GM18511 (cell line): ENCODE data around the gene NUAK2.
"Not testable (repeated sequence)": the region's sequence is repeated elsewhere in the genome, so short reads cannot be mapped to it uniquely, and the experiment has no call there.

Experiments used
- ATAC-seq: cut with Tn5 transposase; IDR thresholded peaks from one replicate; pipeline ENCODE4 v1.9.1; 2021; ENCODE audit warnings: mild to moderate bottlenecking, moderate library complexity; ENCODE audit not compliant: unreplicated experiment

The NUAK2 gene

DNA sequence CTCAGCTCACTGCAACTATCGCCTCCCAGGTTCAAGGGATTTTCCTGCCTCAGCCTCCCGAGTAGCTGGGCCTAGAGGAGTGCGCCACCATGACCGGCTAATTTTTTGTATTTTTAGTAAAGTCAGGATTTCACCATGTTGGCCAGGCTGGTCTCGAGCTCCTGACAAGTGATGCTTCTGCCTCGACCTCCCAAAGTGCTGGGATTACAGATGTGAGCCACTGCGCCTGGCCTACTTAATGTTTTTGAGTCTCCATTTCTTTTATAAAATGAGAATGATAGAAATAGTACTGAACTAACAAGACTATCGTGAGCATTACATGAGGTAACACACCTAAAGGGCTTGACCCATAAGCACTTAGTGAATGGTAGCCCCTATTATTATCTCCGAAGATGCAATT, 21.4 kb downstream of the NUAK2 start:
- ATAC-seq = no peak

DNA sequence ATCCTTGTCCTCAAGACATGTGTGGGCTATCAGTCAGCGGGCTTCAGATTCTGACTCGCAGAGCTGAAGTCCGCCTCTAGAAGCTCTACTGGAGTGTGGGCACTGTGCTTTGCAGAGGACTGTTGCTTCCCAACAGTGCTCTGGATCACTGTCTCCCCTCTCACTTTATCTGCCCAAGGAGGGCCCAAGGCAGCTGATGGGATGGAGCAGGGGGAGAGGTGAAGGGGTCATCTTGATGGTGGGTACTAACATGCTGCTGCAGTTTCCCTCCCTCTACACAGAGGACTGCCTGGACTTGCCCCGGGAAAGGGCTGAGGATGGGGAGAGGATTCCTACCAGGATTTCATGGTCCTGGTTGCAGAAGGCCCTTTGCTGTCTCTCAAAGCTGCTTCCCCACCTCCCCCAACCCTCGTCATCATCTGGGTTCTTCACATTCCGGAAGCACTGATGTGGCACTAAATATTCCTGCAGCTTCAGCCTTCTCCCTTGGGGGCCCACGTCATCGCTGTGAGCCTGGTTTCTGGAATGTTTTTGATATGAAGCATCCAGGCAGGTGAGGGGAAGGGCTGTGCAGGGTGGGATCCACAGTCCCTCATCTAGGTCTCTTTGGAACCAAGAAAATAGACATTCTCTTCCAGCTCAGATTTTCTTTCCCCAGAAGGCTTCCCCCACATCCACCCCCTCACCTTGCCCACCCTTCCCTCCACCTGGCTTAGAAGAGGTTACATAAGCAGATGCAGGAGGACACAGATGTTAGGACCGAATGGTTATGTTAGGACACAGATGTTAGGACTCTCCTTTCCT, 23.2 kb downstream of the NUAK2 start:
- ATAC-seq = no peak

DNA sequence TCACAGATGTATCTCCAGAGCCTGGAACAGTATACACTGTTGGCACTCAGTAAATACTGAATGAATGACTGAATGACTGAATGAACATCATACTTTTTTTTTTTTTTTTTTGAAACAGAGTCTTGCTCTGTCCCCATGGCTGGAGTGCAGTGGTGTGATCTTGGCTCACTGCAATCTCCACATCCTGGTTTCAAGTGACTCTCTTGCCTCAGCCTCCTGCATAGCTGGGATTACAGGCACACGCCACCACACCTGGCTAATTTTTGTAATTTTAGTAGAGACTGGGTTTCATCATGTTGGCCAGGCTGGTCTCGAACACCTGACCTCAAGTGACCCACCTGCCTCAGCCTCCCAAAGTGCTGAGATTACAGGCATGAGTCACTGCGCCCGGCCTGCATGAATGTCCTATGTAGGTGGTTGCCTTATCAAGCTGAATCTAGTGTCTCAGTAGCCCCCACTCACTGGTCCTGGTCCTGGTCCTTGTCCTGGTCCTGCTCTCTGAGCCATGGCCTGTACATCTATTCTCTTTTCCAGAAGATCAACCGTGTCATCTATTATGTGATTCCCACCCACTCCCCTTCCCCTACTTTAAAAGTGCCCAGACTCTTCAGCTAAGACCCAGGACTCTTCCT, 23.9 kb downstream of the NUAK2 start:
- not testable (repeated sequence) for ATAC-seq

DNA sequence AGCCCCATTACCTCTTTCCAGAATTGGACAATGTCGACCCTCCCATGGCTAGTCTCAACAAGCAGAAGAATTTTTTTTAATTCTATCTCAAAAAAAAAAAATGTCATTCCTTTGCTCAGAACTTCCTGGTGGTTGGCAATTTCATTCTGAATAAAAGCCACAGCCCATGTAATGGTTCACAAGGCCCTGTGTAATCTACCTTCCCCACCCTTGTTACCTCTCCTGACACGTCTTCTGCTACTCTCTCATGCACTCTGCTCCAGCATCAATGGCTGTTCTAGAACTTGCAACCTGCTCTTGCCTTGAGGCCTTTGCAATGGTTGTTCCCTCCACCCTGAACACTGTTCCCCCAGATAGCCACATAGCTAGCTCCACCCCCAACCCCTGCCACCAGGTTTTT, 25.4 kb downstream of the NUAK2 start:
- ATAC-seq = no peak

DNA sequence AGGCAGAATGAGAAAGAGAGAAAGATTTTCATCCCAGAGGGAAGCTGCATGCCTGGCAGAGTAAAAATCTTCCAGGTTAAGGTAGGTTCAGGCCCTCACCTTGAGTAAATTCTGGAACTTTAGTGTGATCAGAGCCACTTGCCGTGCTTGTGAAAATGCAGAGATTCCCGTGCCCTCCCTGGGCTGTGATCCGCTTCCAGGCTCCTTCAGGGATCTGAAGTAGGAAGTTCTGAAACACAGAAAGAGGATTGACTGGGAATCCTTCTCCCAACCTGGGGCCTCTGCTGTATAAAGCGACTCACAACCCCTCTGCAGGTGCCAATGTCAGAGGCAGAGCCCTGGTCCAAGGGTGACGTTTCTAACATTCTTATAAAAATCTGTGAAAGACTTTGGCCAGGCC, 26.6 kb downstream of the NUAK2 start:
- ATAC-seq = no peak

DNA sequence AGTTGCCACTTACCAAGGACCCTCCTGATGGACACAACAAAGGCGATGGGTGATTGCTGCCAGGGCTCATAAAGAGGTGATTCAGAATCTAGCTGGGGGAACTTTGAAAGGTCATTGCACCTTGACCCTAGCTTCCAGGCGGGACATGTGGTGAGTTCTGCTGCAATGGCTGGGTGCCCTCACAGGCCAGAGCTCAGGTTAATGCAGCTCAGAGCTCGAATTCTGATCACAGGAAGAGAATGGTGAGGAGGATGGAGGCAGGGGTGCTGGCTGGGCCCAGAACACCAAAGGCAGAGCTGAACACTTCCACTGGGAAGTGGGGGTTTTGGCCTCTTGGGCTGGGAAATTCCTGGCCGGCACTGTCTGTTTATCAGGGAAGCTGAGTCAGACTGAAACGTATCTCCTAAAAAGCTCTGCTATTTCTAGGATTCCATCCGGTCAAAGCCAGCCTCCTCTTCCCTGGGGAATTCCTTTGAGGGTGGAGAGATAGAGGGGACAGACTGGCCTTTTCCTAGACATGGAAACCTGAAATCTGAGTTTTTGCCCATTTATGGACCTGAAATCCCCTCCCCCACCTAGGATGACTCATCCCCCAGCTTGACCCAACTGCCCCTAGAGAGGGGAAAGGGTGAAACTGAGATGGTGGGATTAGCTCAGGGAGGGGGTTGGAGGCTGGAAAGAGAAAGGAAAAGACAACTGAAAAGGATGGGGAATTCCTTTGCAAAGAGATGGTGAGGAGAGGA, 27.2 kb downstream of the NUAK2 start:
- no peak for ATAC-seq

DNA sequence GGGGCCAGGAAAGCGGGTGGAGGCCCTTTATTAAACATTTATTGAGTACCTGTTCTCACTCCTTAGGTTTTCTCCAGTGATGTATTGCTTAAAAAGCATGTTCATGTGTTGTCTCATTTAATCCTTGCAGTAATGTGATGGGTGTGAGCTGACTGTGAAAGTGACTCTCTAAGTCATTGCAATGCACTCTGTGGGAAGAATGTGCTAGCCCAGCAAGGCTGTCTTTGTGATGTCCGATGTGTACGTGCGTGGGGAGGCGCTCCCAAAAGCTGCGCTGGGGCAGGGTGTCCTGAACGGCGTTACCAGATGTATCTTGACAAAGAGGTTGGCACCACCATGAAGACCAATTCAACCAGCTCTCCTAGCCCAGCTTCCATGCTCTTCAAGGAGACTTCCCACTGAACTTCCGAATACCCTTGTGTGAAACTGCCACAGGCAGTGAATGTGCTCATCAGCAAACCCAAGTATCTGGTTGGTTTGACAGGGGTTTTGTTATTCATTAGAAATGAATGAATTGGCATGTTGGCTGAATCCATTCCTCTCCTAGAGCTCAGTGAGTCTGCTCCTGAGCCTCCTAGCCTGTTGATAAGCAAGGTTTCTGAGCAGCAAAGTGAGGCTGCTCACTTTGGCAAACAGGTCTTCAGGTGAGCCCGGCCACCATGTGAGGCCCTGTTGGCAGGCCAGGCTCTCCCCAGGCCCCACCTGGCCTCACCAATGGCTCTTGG, 28.0 kb downstream of the NUAK2 start:
- ATAC-seq = no peak

DNA sequence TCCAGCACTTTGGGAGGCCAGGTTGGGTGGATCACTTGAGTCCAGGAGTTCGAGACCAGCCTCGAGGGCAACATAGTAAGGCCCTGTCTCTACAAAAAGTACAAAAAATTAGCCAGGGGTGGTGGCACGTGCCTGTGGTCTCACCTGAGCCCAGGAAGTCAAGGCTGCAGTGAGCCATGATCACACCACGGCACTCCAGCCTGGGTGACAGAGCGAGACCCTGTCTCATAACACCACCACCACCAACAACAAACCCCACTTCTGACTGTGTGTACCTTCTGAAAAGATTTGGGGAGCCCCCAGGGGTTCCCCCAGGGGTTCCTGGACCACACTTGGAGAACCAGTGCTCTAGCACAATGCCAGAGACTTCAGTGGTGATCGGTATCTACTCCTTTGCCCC, 29.9 kb downstream of the NUAK2 start:
- no peak for ATAC-seq

DNA sequence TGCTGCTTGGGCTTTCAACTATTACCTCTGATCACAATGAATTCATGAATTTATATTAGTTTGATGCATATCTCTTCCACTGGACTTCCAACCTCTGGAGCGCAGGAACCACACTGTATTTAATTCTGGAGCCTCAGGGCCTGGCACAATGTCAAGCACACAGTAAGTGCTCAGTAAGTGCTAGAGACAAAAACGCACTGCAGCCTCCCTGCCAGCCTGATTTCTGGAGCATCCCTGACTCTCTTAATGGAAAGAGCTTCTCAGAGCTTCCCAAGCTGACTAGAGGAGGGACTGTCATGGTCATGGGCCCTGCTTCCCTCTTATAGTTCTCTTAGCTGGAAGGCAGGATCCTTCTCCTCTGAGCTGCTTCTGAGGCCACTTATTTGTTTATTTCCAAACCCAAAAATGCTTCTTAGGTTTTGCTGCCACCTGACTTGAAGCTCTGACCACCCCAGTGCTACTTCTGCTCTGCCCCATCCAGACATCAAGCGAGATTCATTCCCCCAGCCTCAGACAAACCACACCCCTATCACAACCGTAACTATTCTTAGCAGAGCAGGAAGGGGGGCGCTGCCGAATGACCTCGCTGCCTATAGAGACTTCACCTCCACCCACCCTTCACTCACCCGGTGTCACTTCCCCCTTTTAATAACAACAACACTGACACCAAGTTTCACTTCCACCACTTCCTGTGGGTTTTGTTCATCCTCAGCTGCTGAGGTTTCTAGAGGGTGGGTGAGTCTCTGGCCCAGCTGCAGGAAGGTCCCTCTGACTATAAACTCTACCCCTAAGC, 33.6 kb downstream of the NUAK2 start:
- peak; percentile 86 for ATAC-seq

DNA sequence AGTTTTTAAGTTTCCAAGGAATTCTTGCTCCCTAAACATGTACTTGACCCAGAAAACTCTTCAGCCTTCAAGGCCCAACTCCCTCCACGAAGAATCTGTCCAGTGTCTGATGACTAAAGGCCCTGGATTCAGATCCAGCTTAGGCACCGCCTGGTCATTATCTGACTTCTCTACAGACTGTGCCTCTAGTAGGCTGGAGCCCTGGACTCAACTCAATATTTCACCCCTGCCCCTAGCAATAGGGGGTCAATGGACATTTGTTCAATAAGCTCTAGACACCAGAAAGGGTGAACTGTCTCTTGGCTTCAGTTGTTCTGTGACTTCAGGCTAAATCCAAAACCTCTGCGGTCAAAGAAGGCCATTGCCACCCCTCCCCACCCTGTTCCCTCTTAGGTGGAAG, 34.5 kb downstream of the NUAK2 start:
- no peak for ATAC-seq

DNA sequence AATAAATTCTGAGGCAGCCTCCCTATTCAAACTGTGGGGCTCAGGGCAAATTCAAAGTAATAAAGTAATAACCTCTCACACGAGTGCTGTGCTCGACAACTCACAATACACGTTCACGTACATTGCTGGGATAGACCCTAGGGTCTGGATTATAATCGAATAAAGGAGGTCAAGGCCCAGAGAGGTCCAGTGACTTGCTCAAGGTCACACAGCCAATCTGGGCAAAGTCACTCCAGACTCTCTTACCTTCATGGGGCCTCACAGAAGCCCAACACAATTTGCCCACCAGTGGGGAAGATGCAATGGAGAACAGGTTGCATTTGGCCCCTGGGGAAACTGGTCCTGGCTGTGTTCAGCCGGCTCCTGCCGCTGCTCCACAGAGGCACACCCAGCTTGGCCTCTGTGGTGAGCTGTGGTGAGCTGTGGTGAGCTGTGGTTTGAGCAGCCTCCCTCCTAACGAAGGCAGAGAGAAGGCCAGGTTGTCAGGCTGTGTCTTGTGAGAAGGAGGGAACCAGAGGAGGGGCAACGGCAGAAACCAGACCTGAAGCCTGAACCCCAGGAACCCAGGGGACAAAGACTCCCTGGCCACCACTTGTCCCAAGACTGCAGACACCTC, 35.1 kb downstream of the NUAK2 start:
- peak; percentile 37 for ATAC-seq

DNA sequence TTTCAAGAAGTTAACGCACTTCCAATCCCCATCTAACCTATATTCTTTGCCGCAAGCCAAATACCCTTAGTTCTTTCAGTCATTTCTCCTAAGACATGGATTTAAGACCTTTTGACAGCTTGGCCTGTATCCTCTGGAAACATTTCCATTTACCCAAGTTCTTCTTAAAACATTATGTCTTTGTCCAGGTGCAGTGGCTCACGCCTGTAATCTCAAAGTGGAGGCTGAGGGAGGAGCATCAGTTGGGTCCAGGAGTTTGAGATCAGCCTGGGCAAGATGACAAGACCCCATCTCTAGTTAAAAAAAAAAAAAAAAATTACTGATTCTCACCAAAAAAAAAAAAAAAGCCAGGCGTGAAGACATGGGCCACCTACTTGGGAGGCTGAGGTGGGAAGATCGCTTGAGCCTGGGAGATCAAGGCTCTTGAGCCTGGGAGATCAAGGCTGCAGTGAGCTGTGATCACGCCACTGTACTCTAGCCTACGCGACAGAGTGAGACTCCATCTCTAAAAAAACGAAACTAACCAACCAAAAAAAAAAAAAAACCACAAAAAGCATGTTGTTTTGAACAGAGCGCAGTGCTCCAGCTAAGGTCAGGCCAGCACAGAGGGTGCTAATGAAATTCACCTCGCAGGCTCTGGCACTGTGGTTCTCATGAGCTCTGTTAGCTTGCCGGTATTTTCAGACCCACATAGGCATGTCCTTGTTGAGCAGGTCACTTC, 36.0 kb downstream of the NUAK2 start:
- peak; percentile 37 for ATAC-seq

DNA sequence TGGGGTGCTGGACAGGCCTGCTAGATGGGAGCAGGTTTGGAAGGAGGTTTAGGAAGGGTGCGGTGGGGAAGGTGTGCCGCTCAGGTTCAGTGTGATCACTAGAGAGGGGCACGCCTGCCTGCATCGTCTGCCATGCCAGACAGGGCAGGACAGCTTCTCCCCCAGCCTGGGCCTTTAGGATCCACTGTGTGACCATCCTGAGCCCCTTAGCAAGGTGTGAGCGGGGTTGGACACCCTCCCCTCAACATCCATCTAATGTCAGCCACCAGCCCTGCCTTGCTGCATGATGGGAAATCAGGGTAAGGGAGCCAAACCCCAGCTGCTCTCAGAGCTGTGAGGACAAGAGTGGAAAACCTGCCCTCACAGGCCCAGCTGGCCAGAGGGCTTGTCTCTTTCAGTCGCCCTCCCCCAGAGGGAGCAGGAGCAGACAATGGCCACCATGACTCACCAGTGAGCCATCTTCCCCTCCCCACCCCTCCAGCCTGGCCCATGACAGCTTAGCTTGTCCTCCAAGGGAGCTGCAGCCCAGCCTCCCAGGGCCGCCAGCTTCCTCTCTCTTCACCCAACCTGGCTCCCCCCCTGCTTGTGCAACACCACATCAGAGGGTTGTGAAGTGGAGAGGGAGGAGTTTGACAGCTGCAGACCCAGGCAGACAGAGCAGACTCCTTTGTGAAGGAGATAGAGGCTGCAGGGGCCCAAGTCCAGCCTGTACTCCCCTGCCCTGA, 37.0 kb downstream of the NUAK2 start:
- ATAC-seq = no peak

DNA sequence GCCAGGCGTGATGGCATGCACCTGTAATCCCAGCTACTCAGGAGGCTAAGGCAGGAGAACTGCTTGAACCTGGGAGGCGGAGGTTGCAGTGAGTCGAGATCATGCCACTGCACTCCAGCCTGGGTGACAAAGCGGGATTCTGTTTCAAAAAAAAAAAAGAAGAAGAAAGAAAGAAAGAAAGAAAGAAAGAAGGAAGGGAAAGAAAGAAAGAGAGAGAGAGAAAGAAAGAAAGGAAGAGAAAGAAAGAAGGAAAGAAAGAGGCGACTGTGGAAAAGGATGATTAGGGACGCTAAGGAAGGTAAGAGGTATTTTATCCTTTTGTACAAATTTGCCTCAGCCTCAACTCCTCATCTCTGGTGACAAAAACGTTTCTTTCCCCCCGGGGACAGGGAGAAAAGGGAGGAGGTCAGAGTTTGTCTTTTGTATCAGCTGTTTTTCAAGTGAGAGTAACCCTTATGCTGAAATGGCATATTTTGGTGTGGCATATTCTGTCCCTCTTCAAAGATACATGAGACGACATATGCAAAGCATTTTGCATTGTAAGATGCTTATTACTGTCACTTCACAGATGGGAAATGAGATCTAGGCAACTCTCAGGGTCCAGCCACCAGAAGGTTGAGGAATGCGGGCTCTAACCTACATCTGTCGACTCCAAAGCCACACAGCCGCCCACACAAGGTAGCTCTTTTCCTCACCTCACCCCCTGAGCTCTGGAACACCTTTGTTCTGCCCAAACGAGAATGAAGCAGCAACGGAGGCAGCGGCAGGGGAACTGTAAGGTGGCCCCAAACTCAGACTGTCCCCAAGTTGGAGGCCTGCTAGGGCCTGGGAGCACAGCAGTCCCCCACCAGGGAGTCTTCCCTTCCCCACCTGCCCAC, 38.0 kb downstream of the NUAK2 start:
- ATAC-seq = no peak

DNA sequence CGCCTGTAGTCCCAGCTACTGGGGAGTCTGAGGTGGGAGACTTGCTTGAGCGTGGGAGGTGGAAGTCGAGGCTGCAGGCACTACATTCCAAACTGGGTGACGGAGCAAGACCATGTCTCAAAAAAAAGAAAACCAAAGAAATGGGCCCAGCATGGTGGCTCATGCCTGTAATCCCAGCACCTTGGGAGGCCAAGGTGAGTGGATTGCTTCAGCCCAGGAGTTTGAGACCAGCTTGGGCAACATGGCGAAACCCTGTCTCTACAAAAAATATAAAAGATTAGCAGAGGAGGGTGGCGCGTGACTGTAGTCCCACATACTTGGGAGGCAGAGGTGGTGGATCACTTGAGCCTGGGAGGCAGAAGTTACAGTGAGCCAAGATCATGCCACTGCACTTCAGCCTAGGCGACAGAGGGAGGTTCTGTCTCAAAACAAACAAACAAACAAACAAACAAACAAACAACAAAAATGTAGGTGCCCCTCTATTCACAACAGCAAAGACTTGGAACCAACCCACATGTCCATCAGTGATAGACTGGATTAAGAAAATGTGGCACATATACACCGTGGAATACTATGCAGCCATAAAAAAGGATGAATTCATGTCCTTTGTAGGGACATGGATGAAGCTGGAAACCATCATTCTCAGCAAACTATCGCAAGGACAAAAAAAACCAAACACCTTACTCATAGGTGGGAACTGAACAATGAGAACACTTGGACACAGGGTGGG, 40.7 kb downstream of the NUAK2 start:
- not testable (repeated sequence) for ATAC-seq

DNA sequence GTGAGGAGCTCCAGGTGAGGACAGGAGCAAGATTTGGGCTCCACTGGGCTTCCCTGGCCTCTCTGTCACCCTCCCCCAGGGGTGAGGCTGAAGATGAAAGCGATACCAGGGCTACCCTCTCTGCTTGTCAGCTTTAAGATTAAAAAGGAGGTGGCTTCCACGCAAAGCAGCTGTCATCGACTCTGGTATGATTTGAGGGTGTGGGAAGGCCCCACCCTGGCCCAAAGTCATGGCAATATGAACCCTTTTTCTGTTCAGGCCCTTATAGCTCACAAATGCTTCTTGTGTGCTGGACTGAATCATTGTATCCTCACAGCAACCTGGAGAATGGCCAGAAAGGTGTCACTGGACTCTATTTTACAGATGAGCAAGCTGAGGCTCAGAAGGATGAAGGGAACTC, 41.6 kb downstream of the NUAK2 start:
- ATAC-seq = peak; percentile 52

DNA sequence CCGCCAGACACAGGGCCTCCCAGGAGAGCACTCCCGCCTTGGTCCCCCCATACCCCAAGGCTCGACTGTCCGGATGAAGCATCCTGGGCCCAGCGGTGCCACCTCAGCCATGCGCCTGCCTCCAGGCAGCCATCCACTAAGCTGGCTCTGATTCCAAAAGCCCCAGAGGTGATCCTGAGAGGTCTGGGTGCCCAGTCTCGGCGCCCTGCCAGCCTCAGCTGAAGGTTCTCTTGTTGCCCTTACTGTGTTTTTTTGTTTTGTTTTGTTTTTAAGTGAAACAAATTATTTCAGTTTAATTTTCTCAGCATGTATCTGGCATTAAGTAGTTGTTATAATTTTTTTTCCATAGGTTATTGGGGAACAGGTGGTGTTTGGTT, 44.9 kb downstream of the NUAK2 start:
- no peak for ATAC-seq
